COR-L47 (cell line): ENCODE measurements around the gene SDK2.
A peak's percentile ranks its signal among the peaks of the same experiment; 100 is the strongest.

ENCODE experiments used
- DNase-seq: peaks from one replicate; lab custom pipeline; 2025; lab: John Stamatoyannopoulos, UW

The SDK2 gene

GRCh38 chr17:73452009-73452408 is 192.2 kb downstream of the SDK2 start:
- DNase-seq, result no peak

GRCh38 chr17:73447319-73447718 is 196.9 kb downstream of the SDK2 start:
- DNase-seq, result no peak

- no peak for DNase-seq
Observed at GRCh38 chr17:73446617-73447016, 197.6 kb downstream of the SDK2 start.

- DNase-seq, result no peak
Observed at GRCh38 chr17:73445466-73445865, 198.8 kb downstream of the SDK2 start.

GRCh38 chr17:73444021-73444420 is 200.2 kb downstream of the SDK2 start:
- DNase-seq, result no peak

GRCh38 chr17:73439597-73439996 is 204.6 kb downstream of the SDK2 start:
- no peak for DNase-seq

GRCh38 chr17:73437826-73438225 is 206.4 kb downstream of the SDK2 start:
- no peak for DNase-seq

GRCh38 chr17:73436954-73437353 is 207.3 kb downstream of the SDK2 start:
- DNase-seq, result no peak

GRCh38 chr17:73435412-73435811 is 208.8 kb downstream of the SDK2 start:
- no peak for DNase-seq

GRCh38 chr17:73434154-73434553 is 210.1 kb downstream of the SDK2 start:
- DNase-seq, result no peak

- no peak for DNase-seq
Observed at GRCh38 chr17:73433501-73433900, 210.7 kb downstream of the SDK2 start.

GRCh38 chr17:73432624-73433190 is 211.5 kb downstream of the SDK2 start:
- DNase-seq, result no peak

- no peak for DNase-seq
Observed at GRCh38 chr17:73431401-73432205, 212.6 kb downstream of the SDK2 start.

- peak; percentile 76 for DNase-seq
Observed at GRCh38 chr17:73430848-73431247, 213.4 kb downstream of the SDK2 start.

- peak; percentile 60 for DNase-seq
Observed at GRCh38 chr17:73430165-73430680, 214.0 kb downstream of the SDK2 start.

GRCh38 chr17:73429440-73430164 is 214.6 kb downstream of the SDK2 start:
- DNase-seq, result peak; percentile 86

GRCh38 chr17:73427198-73427597 is 217.0 kb downstream of the SDK2 start:
- DNase-seq, result no peak

GRCh38 chr17:73424571-73424970 is 219.7 kb downstream of the SDK2 start:
- no peak for DNase-seq

- no peak for DNase-seq
Observed at GRCh38 chr17:73423806-73424205, 220.4 kb downstream of the SDK2 start.

- no peak for DNase-seq
Observed at GRCh38 chr17:73423159-73423715, 221.0 kb downstream of the SDK2 start.

- DNase-seq, result no peak
Observed at GRCh38 chr17:73422121-73422520, 222.1 kb downstream of the SDK2 start.

- DNase-seq, result no peak
Observed at GRCh38 chr17:73420897-73421296, 223.3 kb downstream of the SDK2 start.

- no peak for DNase-seq
Observed at GRCh38 chr17:73419881-73420280, 224.4 kb downstream of the SDK2 start.
